Measurements from ENCODE around the gene ULK4.

ULK4 gene

GRCh38 chr3:41419809-41420208, 542.1 kb downstream of the ULK4 start:
- no peak for DNase-seq

GRCh38 chr3:41418961-41419691, 542.8 kb downstream of the ULK4 start:
- DNase-seq = no peak

- DNase-seq = no peak
These were observed 544.3 kb downstream of the ULK4 start for GRCh38 chr3:41417574-41417973.

- no peak for DNase-seq
These were observed 550.8 kb downstream of the ULK4 start for GRCh38 chr3:41411065-41411464.

- DNase-seq = no peak
These were observed 556.4 kb downstream of the ULK4 start for GRCh38 chr3:41405466-41405865.

- peak; percentile 4 to 68 for DNase-seq
These were observed 557.3 kb downstream of the ULK4 start for GRCh38 chr3:41404582-41404981.

GRCh38 chr3:41394896-41395295, 567.0 kb downstream of the ULK4 start:
- DNase-seq = no peak

- DNase-seq = peak; percentile 96 to 99
These were observed 591.0 kb downstream of the ULK4 start for GRCh38 chr3:41370765-41371535.

- DNase-seq = peak; percentile 19 to 60
These were observed 591.6 kb downstream of the ULK4 start for GRCh38 chr3:41370307-41370706.

- peak; percentile 66 to 88 for DNase-seq
These were observed 592.1 kb downstream of the ULK4 start for GRCh38 chr3:41369838-41370237.

- DNase-seq = peak in 1 of 2 experiments; percentile 12
These were observed 595.9 kb downstream of the ULK4 start for GRCh38 chr3:41365973-41366372.

GRCh38 chr3:41364736-41365135, 597.2 kb downstream of the ULK4 start:
- DNase-seq = peak in 1 of 2 experiments; percentile 39

- DNase-seq = peak in 1 of 2 experiments; percentile 50
These were observed 597.9 kb downstream of the ULK4 start for GRCh38 chr3:41363830-41364523.

GRCh38 chr3:41362638-41363559, 599.0 kb downstream of the ULK4 start:
- DNase-seq = peak; percentile 85 to 94

- no peak for DNase-seq
These were observed 604.6 kb downstream of the ULK4 start for GRCh38 chr3:41357271-41357670.

GRCh38 chr3:41356775-41357174, 605.1 kb downstream of the ULK4 start:
- peak in 1 of 2 experiments; percentile 19 for DNase-seq

- DNase-seq = no peak
These were observed 609.4 kb downstream of the ULK4 start for GRCh38 chr3:41352510-41352909.

- no peak for DNase-seq
These were observed 611.5 kb downstream of the ULK4 start for GRCh38 chr3:41350441-41350840.

GRCh38 chr3:41348401-41348800, 613.5 kb downstream of the ULK4 start:
- DNase-seq = no peak

GRCh38 chr3:41346698-41347270, 615.1 kb downstream of the ULK4 start:
- no peak for DNase-seq

- DNase-seq = no peak
These were observed 616.1 kb downstream of the ULK4 start for GRCh38 chr3:41345788-41346187.

- no peak for DNase-seq
These were observed 622.1 kb downstream of the ULK4 start for GRCh38 chr3:41339758-41340157.

Measured in NCI-H524 (cell line).